ENCODE measurements around the gene CENPO. TPM values are rescaled to one million over a fixed set of nuclear protein-coding genes. Genes with fewer than 3 reads are reported as not detected.

CENPO gene
- total RNA-seq, 1 experiment from 2014 or later = 33.0 TPM

- H3K36me3 ChIP-seq (ENCODE audit: low read depth) = no peaks in the 10 kb centered on the region
- CTCF ChIA-PET = no interaction called here
Observed at GRCh38 chr2:24840962-24841945, 48.0 kb downstream of the CENPO start.

GRCh38 chr2:24842081-24843050, 49.1 kb downstream of the CENPO start:
- no peaks in the 10 kb centered on the region for H3K79me2 ChIP-seq (ENCODE audit: low read depth)
- H3K4me3 ChIP-seq = no peak overlapping the region
- H3K27ac ChIP-seq = no peak overlapping the region
- no peak overlapping the region for H3K4me2 ChIP-seq
- BruUV-seq (replicated peaks) = no TSS peak
- no peaks in the 10 kb centered on the region for H3K9me2 ChIP-seq (ENCODE audit: insufficient read depth)
- POLR2A ChIA-PET (ENCODE audit: unreplicated experiment) = interaction anchor here (0.7 kb wide), 1 partner anchor 446 kb away, joined by 4 read pairs; no protein-coding TSS in a partner anchor
- TF ChIP-seq CTCF (conservative IDR thresholded peaks at IDR 0.05) (no peak), EZH2 (IDR thresholded peaks at IDR 0.05; ENCODE audit: low read depth) (no peak)
- H4K20me1 ChIP-seq (ENCODE audit: insufficient read depth) = no peaks in the 10 kb centered on the region
- no peaks in the 10 kb centered on the region for H3K9me3 ChIP-seq (ENCODE audit: insufficient read depth, low read depth)
- H3F3A ChIP-seq (ENCODE audit: insufficient read depth, low read depth) = no peaks in the 10 kb centered on the region
- DNase-seq = no peak
- H3K4me1 ChIP-seq (replicated peaks; ENCODE audit: insufficient read depth) = no peaks in the 10 kb centered on the region
- no peak overlapping the region for H2AFZ ChIP-seq
- intact Hi-C loops (cut with micrococcal nuclease; ENCODE audit: unreplicated experiment) = no loop called here
- CTCF ChIA-PET = no interaction called here
- no peaks in the 10 kb centered on the region for H3K27me3 ChIP-seq (ENCODE audit: insufficient read depth, low read depth)
- H3K36me3 ChIP-seq (ENCODE audit: low read depth) = no peaks in the 10 kb centered on the region

More at GRCh38 chr2:24840962-24841945, 48.0 kb downstream of the CENPO start:
- Histone ChIP-seq H3K4me2 (no peak overlapping the region), H3K27me3 (ENCODE audit: insufficient read depth, low read depth) (no peaks in the 10 kb centered on the region), H3K9me3 (ENCODE audit: insufficient read depth, low read depth) (no peaks in the 10 kb centered on the region), H3K9me2 (ENCODE audit: insufficient read depth) (no peaks in the 10 kb centered on the region), H2AFZ (no peak overlapping the region), H4K20me1 (ENCODE audit: insufficient read depth) (no peaks in the 10 kb centered on the region), H3K27ac (no peak overlapping the region), H3K4me3 (no peak overlapping the region), H3F3A (ENCODE audit: insufficient read depth, low read depth) (no peaks in the 10 kb centered on the region), H3K4me1 (replicated peaks; ENCODE audit: insufficient read depth) (no peaks in the 10 kb centered on the region), H3K79me2 (ENCODE audit: low read depth) (no peaks in the 10 kb centered on the region)
- POLR2A ChIA-PET (ENCODE audit: unreplicated experiment) = no interaction called here
- TF ChIP-seq EZH2 (IDR thresholded peaks at IDR 0.05; ENCODE audit: low read depth) (no peak), CTCF (conservative IDR thresholded peaks at IDR 0.05) (no peak)
- DNase-seq = no peak
- BruUV-seq (replicated peaks) = no TSS peak
- intact Hi-C loops (cut with micrococcal nuclease; ENCODE audit: unreplicated experiment) = no loop called here

- Histone ChIP-seq H3K9me2 (ENCODE audit: insufficient read depth) (no peaks in the 10 kb centered on the region), H3K36me3 (ENCODE audit: low read depth) (no peaks in the 10 kb centered on the region), H3K4me3 (no peak overlapping the region), H3K27ac (no peak overlapping the region), H3K79me2 (ENCODE audit: low read depth) (no peaks in the 10 kb centered on the region), H3K4me2 (no peak overlapping the region), H3K27me3 (ENCODE audit: insufficient read depth, low read depth) (no peaks in the 10 kb centered on the region), H3F3A (ENCODE audit: insufficient read depth, low read depth) (no peaks in the 10 kb centered on the region), H2AFZ (no peak overlapping the region), H4K20me1 (ENCODE audit: insufficient read depth) (no peaks in the 10 kb centered on the region), H3K4me1 (replicated peaks; ENCODE audit: insufficient read depth) (no peaks in the 10 kb centered on the region), H3K9me3 (ENCODE audit: insufficient read depth, low read depth) (no peaks in the 10 kb centered on the region)
- DNase-seq = no peak
- CTCF ChIA-PET = no interaction called here
- intact Hi-C loops (cut with micrococcal nuclease; ENCODE audit: unreplicated experiment) = no loop called here
- TF ChIP-seq EZH2 (IDR thresholded peaks at IDR 0.05; ENCODE audit: low read depth) (no peak), CTCF (conservative IDR thresholded peaks at IDR 0.05) (no peak)
- POLR2A ChIA-PET (ENCODE audit: unreplicated experiment) = interaction anchor here (0.7 kb wide), 1 partner anchor 447 kb away, joined by 4 read pairs; no protein-coding TSS in a partner anchor
- BruUV-seq (replicated peaks) = no TSS peak
Observed at GRCh38 chr2:24843330-24843860, 50.2 kb downstream of the CENPO start.
